Left cardiac atrium (tissue), 4 donors: Measurements from ENCODE around the gene TMSB4X. TPM values are rescaled to one million over a fixed set of nuclear protein-coding genes. Genes with fewer than 3 reads are reported as not detected.
"Not testable (repeated sequence)": the region's sequence is repeated elsewhere in the genome, so short reads cannot be mapped to it uniquely, and the experiment has no call there.

Source experiments
- ATAC-seq, 2 donors: fragments of 200-7000 bp; cut with Tn5 transposase; one replicate each; pipeline ENCODE4 v1.9.1; 2020; ENCODE audit warnings: mild to moderate bottlenecking in 2 of 2, moderate library complexity in 2 of 2
- DNase-seq: peaks from one replicate; pipeline ENCODE4 v3.0.0-alpha.2; 2020
- intact Hi-C, 2 donors: fragments of 100-400 bp; cut with DNase I; formaldehyde crosslinking; loops; one replicate each; pipeline versions ENCODE4 v1.14.1 to v1.15.1; 2022 to 2023
- long read RNA-seq: library from polyadenylated mRNA; unstranded; transcript quantifications from one replicate; pipeline ENCODE4 v2.0.0, GENCODE V29; 2021
- total RNA-seq, 2 donors: library from RNA; stranded (reverse); fragmentation: NEBNext Ultra II Directional; extraction: Animal tissue kit (Norgen Biotek cat#: 25700); gene quantifications; one replicate each; pipeline ENCODE4 v1.2.1, GENCODE V29; 2021
- donor health status: DM: no; HTN: yes; CAD: no.
- donor health status: DM: no; HTN: yes; CAD: no; lungs with severe emphysema.
- donor health status: DM: yes; HTN: yes; CAD: no.
- donor health status: Dilated cardiomyopathy.

TMSB4X gene
- total RNA-seq: 1,000 to 10,000 TPM; 1,546 to 1,715 TPM
- long read RNA-seq, transcript TMSB4X-204 (3 exons, 628 nt): major isoform, 44 of 52 reads
- long read RNA-seq, partial matches to known transcripts: 0 of 52 reads
- long read RNA-seq, other reads (novel, unspliced or antisense): 5 of 52 reads

GRCh38 chrX:12974796-12975669 is at the start of gene TMSB4X:
Gene TMSB4X (plus strand): TSS chrX:12975110.
- DNase-seq: peak; percentile 88
- ATAC-seq: peak; percentile 84 to 85
- intact Hi-C loops: loop anchor here (5.0 to 10.0 kb wide), 3 partner anchors 122 to 510 kb away; no protein-coding TSS in a partner anchor

DNA sequence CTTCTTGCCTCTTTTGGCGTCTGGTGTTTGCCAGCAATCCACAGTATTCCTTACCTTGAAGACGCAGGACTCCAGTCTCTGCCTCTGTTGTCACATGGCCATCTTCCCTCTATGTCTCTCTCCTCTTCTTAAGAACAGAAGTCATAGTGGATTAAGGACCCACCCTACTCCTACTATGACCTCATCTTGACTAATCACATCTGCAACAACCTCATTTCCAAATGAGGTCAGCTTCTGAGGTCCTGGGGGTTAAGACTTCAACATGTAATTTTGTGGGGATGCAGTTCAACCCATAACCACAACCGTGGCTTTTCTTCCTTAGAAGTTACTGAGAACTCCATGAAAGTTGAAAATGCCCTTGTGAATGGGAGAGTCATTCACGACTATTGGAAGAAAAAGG is 45.2 kb upstream of the TMSB4X start:
- intact Hi-C loops: no loop called here
- ATAC-seq: no peak
- no peak for DNase-seq

- ATAC-seq: no peak
- intact Hi-C loops: no loop called here
- no peak for DNase-seq
Measured at GRCh38 chrX:12930150-12930549, 44.8 kb upstream of the TMSB4X start.

DNA sequence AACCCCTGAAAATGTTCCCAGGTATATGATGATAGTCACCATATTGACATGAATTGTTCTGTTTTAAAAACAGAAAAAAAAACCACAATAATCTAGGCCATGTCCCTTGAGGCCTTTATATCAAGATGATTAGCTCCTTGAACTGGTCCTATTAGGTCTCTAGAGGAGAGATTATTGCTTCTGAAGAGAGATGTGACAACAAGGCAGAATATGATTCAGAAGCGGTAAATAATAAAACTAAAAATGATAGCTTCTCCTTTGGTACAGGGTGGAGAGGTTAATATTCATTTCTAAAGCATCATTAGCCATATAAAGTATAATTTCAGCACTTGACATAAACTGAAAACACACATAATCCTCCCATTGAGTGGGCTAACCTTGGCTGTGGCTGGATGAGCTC is 42.7 kb upstream of the TMSB4X start:
- intact Hi-C loops: no loop called here
- no peak for DNase-seq
- no peak for ATAC-seq

DNA sequence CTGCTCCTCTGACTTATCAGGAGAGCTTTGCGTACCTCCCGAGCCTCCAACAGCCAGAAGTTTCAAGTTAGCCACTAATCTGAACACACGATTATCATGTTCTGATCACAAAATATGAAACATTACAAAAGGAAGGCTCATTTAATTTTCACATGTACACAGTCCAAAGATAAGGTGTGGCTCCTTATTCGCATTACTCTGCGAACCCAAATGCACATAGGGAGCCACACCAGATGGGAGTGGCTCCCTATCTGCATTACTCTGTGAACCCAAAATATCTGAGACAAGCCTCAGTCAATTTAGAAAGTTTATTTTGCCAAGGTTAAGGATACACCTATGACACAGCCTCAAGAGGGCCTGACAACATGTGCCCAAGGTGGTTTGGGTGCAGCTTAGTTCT is 40.1 kb upstream of the TMSB4X start:
- DNase-seq (no peak), ATAC-seq (no peak)
- intact Hi-C loops: no loop called here

DNA sequence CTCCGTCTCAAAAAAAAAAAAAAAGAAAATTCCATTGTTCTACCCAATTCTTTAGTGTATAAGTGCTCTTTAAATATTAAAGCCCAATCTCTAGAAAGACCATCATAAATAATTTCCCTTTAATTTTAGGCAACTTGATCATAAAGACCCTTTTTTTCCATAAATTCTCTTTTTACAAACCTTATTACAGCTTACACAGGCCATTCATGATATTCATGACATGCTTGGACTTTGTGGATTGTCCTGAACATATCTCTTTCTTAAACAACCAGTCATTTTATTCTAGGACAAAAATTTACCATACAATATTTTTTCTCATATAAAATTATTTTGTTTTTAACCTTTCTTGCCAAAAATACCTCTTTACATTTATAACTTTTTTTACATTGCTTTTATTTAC is 38.0 kb upstream of the TMSB4X start:
- no peak for ATAC-seq
- intact Hi-C loops: no loop called here
- no peak for DNase-seq

DNA sequence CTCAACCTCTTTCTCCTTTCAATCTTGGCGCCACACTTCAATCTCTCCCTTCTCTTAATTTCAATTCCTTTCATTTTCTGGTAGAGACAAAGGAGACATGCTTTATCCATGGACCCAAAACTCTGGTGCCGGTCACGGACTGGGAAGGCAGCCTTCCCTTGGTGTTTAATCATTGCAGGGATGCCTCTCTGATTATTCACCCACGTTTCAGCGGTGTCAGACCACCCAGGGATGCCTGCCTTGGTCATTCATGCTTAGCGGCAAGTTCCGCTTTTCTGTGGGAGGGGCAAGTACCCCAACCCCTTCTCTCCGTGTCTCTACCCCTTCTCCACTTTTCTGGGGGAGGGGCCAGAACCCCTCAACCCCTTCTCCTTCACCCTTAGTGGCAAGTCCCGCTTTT is 34.4 kb upstream of the TMSB4X start:
- ATAC-seq, intact Hi-C loops, DNase-seq: not testable (repeated sequence)

GRCh38 chrX:12943592-12943991 is 31.3 kb upstream of the TMSB4X start:
- DNase-seq, intact Hi-C loops, ATAC-seq: not testable (repeated sequence)

DNA sequence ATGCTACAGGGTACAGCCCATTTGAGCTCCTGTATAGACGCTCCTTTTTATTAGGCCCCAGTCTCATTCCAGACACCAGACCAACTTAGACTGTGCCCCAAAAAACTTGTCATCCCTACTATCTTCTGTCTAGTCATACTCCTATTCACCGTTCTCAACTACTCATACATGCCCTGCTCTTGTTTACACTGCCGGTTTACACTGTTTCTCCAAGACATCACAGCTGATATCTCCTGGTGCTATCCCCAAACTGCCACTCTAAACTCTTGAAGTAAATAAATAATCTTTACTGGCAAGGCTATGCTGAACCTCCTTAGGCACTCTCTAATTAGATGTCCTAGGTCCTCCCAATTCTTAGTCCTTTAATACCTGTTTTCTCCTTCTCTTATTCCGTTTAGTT is 30.5 kb upstream of the TMSB4X start:
- DNase-seq, ATAC-seq, intact Hi-C loops: not testable (repeated sequence)

- DNase-seq: no peak
- ATAC-seq: no peak
- intact Hi-C loops: no loop called here
Measured at GRCh38 chrX:12945494-12945893, 29.4 kb upstream of the TMSB4X start.

- ATAC-seq: no peak
- DNase-seq: no peak
- intact Hi-C loops: loop anchor here in 1 of 2 donors (2.0 kb wide), 1 partner anchor 542 kb away; no protein-coding TSS in a partner anchor
Measured at GRCh38 chrX:12946406-12946805, 28.5 kb upstream of the TMSB4X start.

DNA sequence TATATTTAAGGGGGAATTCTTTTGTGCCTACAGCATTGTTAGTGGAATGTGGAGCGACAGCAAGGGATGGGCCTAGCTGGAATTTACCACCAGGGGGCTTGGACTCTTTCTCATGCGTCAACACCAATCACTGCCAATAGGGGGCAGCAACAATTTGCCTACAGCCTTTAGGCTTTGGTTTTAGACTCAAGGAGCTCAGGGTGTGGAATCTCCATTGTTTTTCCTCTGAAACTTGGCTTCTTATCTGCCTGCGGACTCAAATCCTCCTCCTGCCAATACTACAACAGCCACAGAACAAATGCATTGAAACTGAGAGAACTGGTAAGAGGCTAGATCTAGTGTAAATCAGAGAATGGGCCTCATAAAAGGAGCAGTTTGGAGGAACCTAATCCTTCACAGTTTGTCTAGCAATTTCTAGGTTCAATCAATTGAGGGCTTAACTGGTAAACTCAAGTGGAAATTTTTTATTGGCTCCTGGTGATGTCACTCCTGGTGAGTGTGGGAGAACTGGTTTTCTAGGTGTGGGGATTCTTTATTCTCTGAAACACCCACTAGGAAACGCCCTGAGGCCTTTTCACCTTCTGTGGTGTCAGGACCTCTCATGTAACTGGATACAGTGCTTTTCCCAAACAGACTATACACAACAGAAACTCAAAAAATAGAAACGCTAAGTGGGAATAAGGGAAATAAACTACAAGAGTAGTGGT is 27.9 kb upstream of the TMSB4X start:
- ATAC-seq (peak; percentile 49 to 73), DNase-seq (peak; percentile 69)
- intact Hi-C loops: loop anchor here in 1 of 2 donors (2.0 kb wide), 1 partner anchor 542 kb away; no protein-coding TSS in a partner anchor

GRCh38 chrX:12947545-12948235 is 27.2 kb upstream of the TMSB4X start:
- ATAC-seq: no peak
- no peak for DNase-seq
- intact Hi-C loops: loop anchor here in 1 of 2 donors (2.0 kb wide), 1 partner anchor 541 kb away; no protein-coding TSS in a partner anchor

- ATAC-seq: no peak
- intact Hi-C loops: no loop called here
- DNase-seq: no peak
Measured at GRCh38 chrX:12948495-12948894, 26.4 kb upstream of the TMSB4X start.

DNA sequence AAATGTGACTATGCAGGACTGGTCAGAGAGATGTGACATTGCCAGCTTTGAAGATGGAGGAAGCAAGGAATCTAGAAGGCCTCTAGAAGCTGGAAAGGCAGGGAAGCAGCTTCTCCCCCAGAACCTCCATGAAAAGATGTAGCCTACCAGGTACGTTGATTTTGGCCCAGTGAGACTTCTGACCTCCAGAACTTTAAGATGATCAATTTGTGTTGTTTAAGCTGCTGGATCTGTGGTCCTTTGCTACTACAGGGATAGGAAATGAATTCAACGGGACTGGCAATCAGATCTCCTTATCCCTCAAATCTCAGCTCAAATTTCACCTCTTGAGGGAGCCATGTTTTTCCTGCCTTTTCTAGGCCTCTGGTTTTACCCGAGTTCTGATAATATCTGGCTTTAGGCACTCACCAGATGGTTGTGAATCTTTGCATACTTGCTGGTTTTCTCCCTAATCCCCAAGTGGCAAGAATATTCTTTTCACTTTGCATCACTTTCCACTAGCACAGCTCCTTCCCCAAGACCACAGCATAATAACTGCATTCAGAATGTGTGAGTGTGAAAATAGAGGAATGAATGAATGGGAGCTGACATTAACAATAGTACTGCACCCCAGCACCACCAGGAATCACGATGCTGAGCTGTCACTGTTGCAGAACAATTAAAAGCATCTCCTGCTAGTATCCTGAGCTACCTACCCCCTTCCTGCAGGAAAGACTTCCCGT is 25.5 kb upstream of the TMSB4X start:
- intact Hi-C loops: no loop called here
- ATAC-seq (no peak), DNase-seq (no peak)

DNA sequence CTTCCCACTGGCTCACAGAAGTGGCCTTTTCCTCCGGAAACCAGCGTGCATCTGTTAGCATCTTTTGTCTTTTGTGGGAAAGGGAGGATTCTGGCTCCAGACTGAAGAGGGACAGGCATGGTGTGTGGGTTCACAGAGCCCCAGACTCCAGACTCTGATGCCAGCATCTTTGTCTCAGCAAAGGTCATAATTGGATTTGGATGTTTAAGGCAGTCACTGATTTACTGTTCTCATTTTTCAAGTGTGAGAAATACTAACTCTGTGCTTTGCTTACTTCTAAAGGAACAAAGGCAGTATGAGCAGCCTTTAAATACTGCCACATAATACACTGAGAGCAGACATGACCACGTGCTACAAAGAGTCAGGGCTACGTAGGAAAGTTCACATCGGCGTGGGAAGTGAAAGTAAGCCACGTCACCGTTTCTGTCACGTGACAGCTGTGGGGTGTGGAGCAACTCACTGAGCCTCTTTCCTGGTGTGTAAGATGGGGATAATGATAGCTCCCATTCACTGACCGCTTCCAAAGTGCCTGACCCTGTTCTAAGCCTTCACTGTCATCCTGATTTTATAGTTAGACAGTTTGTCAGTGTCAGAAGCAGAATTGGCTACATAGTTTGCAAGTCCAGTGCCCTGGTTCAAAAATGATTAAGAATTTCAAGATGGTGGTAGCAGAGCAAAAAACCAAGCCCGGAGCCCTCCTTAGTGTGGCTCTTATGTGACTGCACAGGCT is 24.8 kb upstream of the TMSB4X start:
- peak; percentile 82 for DNase-seq
- peak; percentile 86 to 90 for ATAC-seq
- intact Hi-C loops: no loop called here

- intact Hi-C loops: no loop called here
- peak; percentile 56 to 69 for ATAC-seq
- DNase-seq: no peak
Measured at GRCh38 chrX:12950851-12951594, 23.9 kb upstream of the TMSB4X start.
